GM19238 (cell line): ENCODE data around the gene FARP2.

Experiments used
- DNase-seq: peaks from one replicate; pipeline ENCODE4 v3.0.0; 2011; ENCODE audit warnings: low spot score; ENCODE audit not compliant: insufficient read length

Gene FARP2

GRCh38 chr2:241483305-241483704, 127.2 kb downstream of the FARP2 start:
- DNase-seq, result no peak

- DNase-seq, result no peak
Measured at GRCh38 chr2:241485172-241485911, 129.3 kb downstream of the FARP2 start.

DNA sequence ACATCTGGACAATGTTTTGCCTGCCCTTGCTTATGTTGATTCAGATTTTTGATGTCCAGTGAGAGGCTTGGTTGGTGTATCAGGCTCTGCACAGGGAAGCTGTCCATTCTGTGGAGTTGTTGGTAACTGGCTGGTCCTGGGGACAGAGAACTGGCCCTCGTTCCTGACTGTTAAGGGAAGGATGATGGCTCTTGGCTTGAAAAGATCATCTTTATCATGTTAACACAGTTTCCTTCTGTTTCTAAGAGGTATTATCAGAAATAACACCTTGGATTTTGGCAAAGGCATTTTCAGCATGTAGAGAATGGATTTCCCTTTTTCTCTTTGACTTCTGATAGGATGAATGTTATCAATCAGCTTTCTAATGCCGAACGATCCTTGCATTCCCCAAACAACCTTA, 133.0 kb downstream of the FARP2 start:
- DNase-seq, result no peak

GRCh38 chr2:241489733-241490680, 133.9 kb downstream of the FARP2 start:
- no peak for DNase-seq

DNA sequence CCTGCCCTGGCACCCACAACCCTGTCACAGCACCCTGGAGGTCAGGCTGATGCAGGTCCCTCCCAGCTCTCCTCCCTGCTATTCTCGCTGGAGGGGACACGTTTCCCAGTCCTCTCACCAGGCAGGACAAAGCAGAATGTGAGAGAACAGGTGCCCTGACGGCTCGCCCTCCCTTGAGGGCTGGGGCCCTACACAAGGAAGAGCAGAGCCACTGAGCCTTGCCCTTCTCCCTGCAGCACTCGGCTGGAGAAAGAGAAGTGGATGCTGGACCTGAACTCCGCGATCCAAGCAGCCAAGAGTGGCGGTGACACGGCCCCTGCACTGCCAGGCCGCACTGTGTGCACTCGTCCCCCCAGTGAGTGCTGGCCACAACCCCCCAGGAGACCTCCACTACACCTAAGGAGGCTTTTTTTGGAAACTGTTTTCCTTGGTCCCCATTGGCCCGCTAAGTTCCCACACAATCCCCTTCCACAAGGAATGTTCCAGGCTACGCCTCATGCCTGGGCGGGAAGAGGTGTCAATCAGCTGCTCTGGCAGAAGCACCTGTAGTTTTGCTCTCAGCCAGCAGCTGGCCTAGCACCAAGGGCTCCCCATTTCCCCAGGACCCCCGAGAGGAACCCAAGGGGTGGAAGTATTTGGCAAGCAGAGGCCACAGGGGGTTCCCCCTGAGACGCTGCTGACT, 134.9 kb downstream of the FARP2 start:
- DNase-seq, result no peak

GRCh38 chr2:241491549-241492173, 135.6 kb downstream of the FARP2 start:
- DNase-seq, result no peak

GRCh38 chr2:241492174-241492565, 136.1 kb downstream of the FARP2 start:
- no peak for DNase-seq

DNA sequence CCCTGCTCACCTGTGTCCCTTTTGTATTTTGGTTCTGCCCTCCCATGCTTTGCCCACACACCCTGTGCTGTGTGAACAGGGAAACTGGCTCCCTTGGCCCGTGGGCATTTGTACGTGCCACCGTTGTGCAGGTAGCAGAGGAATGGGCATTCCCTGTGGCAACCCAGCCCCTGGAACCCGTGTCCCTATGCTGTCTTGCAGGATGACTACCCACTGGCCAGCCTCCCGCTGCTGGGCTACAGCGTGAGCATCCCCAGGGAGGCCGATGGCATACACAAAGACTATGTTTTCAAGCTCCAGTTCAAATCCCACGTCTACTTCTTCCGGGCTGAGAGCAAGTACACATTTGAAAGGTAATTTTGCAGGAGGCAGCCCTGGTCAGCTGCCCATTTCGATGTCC, 137.0 kb downstream of the FARP2 start:
- DNase-seq, result no peak

- DNase-seq, result no peak
Measured at GRCh38 chr2:241494311-241494908, 138.3 kb downstream of the FARP2 start.

DNA sequence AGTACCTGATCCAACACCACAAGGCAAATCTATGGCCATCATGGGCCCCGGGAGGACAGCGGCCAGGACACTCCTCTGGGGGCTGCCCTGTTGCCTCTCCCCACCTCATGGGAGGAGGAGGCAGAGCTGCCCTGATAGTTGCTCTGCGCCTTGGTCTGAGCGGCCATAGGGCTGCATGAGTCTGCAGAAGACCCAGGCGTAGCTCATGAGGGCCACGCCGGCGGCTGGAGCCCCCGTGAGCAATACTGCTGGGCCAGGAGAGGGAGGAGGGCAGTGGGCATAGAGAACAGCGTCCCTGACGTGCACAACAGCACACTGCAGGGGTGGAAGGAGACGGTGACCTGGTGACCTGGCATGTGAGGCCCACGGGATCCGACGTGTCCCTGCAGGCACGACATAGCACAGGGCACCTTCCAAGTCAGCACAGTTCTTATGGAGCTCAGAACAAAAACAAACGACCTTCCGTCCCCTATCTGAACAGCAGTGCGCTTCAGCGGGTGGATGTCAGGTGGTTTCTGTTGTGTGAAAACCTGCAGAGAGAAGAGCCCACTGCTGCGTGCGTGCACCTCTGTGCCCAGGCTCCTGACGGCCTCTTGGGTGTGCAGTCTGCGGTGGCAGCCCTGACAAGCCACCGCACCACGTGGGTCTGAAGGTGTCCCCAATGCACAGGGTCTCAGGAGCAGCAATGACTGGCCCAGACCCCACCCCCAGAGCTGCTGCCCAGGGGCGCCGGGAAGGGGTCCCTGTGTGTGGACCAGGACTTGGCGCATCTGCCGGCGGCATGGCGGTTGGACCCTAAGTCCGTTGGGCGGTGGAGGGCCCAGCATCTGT, 139.3 kb downstream of the FARP2 start:
- DNase-seq, result no peak

- DNase-seq, result no peak
Measured at GRCh38 chr2:241496003-241496707, 140.1 kb downstream of the FARP2 start.

DNA sequence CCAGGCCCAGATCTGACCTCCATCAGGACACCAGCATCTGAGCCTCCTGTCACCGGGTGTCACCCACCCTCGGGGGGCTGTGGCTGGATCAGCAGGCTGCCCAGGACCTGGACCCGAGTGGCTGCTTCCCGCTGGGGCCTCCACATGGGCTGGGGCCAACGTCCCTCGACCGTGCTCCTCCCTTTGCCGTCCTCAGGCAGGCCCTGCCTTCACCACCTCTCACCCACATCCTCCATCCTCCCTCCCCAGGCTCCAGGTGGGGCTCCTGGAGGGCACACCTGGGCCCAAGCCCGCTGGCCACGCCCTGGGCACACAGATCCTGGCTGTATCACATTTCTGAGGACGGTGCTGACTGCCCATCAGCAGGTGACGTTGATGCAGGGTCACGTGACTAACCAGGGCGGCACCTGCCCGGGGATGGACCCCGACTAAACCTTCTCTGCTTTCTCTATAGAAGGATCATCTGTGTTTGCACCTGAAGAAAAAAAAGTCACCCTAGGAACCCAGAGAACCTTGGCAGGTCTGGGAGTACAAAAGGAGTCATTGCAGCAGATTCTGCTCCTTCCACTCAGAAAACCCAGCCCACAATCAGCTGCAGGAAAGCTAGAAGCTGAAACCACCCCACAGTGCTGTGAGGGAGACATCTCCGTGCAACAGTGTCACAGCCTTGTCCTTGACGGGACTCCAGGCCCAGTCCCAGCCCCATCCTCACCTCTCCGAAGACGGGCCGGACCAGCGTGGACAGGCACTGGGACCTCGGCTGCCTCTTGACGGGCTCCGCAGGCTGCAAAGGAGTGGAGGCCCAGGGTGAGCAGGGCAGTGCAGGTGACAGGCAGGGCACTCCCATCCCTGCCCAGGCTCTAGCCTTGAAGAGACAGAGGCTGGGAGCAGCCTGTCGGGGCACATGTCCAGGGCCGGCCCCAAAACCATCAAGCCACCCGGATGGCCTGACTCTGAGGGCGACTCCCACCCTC, 141.1 kb downstream of the FARP2 start:
- no peak for DNase-seq

- DNase-seq, result no peak
Measured at GRCh38 chr2:241498115-241499070, 142.3 kb downstream of the FARP2 start.

DNA sequence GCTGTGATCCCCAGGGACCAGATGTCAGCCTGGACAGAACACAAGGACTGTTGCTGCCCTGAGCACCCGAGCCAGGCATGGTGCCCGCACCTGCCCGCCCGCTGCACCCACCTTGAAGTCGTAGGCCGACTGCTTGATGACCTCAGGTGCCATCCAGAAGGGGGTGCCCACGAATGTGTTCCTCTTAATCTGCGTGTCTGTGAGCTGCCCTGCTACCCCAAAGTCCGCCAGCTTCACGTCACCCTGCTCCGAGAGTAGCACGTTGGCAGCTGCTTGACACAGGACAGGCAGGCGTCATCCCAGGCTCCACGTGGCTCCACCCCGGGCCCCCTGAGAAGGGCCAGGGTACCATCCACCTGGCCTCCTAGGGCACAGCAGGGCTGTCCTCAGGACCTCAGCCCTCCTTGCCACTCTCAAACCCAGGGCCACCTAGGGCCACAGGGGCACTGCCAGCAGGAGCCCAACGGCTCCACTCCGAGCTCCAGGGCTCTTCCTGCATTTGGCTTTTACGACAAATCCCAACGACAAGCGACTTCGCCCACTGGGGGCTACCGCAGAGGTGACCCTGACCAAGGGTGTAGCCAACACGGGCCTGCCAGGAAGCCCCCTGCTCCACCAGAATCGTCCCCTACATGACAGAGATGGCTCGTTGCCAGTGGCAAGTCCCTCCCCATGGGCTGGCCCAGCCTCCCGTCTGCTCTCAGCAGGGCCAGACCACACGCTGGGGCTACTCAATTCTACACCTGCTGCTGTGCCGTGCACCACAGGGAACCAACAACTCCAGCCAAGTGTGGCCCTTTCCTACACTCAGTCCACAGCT, 143.3 kb downstream of the FARP2 start:
- no peak for DNase-seq

GRCh38 chr2:241500016-241500415, 143.9 kb downstream of the FARP2 start:
- DNase-seq, result no peak

DNA sequence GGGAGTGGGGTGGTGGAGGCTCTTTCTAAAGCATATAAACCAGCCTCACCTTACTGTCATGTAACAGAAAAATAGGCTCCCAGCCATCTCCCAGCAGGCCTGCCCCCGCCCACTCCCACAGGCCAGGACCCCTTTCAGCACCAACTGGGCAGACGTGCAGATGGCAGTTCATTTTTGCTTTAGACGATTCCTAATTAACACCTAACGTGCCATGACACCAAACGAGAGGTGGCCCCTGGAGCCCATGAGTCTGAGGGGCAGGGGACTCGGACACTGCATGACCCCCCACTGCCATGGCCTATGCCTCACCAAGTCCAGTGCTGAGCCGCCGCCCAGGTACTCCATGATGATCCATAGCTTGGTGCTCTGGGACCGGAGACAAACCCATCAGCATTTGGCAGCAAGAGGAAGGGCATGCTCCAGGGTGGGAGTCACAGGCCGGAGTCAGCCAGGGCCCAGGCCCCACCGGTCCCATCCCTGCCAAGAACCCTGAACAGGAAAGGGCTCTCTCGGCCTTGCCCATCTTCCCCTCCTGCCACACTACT, 144.4 kb downstream of the FARP2 start:
- no peak for DNase-seq
